GM19351 (cell line): ENCODE data around the gene RNF43.

Experiments used
- ATAC-seq: cut with Tn5 transposase; IDR thresholded peaks from one replicate; pipeline ENCODE4 v1.9.1; 2021; ENCODE audit warnings: mild to moderate bottlenecking, moderate library complexity; ENCODE audit not compliant: unreplicated experiment

Gene RNF43

DNA sequence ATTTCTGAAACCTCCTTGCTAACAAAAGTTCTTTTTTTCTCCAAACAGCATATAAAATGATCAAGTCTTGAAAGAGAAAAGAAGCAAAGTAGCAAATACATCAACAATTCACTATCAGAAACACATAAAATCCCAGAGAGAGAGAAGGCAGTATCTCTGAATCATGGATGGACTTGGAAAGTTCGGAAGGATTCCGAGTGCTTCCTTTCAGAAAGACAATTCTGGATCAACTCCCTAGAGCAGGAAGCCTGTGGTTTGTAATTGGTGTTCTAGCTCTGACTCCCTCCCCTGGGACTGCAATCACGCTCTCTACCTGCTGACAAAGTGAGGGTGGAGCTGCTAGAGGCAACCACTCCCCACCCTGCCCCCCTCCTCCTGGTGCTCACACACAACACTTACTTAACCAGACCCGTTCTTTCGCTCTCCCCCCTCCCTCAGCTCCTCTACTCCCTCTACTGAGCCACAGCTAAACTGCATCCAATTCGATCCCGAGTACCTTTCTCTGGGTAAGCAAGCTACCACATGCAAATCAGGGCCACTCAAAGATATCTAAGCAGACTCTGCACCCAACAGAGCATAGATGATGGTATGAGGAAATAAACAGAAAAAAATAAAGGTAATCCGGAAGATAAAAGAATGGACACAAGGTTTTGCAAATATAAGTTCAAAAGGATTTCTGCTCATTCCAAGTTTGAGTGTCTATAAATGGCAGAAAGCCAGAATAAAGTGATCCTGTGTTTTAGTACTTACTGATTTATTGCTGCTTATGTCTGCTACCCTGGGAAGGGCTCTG lies at the start of gene RNF43:
TSS of gene RNF43 (minus strand) at position 235 of the 793 bp plus-strand sequence. CDS start 1,957 bp downstream, outside the sequence.
- ATAC-seq, result peak; percentile 95

DNA sequence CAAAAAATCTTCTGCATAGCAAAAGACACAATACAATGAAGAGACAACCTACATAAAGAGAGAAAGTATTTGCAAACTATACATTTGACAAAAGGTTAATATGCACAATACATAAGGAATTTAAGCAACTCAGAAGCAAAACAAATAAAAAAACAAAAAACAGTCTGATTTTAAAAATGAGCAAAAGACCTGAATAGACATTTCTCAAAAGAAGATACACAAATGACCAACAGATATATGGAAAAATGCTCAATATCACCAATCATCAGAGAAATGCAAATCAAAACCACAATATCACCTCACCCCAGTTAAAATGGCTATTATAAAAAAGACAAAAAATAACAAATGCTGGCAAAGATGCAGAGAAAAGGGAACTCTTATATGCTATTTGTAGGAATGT lies 38.2 kb upstream of the RNF43 start:
- no peak for ATAC-seq

DNA sequence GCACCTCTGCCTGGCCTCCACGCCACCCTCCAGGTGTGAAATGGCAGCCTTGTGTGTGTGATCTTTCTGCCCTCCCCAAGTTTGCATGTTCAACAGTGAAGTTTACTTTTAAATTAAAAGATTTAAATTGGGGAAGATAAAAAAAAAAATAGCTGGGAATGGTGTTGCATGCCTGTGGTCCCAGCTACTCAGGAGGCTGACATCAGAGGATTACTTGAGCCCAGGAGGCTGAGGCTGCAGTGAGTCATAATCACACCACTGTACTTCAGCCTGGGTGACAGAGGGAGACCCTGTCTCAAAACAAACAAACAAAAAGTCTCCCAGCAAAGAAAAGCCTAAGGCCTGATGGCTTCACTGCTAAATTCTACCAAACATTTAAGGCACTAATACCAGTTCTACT lies 35.4 kb upstream of the RNF43 start:
- ATAC-seq, result no peak

DNA sequence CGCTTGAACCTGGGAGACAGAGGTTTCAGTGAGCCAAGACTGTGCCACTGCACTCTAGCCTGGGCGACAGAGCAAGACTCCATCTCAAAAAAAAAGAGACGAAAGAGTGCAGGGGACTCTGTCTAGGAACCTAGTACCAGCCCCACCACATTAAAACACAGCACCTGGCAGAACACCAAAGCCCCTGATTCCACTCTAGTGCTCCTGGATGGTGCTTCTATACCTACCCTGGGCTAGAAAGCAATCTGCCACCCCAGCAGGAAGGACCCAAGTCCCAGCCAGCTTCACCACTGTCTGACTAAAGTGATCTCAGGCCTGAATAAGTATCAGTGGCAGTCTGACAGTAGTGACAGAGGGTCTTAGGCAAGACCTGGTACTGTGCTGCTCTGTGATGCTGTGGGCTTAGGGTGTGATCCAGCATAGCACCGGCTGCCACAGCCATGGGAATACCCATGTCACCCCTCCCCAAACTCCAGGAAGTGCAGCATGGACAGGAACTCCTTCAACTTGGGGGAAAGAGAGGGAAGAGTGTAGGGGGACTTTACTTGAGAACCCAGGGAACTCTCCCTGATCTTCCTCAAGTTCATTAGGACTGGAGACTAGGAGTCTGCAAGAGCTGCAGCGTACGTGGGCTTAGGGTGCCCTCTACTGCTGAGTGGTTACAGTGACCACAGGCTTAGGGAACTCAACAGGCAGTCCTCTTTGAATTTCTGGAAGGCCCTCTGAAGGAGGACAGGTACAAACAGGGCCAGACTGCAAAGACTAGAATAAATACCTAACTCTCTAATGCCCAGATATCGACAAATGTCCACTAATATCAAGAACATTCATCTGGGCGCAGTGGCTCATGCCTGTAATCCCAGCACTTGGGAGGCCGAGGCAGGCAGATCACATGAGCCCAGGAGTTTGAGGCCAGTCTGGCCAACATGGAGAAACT lies 30.0 kb upstream of the RNF43 start:
- ATAC-seq, result peak; percentile 53

DNA sequence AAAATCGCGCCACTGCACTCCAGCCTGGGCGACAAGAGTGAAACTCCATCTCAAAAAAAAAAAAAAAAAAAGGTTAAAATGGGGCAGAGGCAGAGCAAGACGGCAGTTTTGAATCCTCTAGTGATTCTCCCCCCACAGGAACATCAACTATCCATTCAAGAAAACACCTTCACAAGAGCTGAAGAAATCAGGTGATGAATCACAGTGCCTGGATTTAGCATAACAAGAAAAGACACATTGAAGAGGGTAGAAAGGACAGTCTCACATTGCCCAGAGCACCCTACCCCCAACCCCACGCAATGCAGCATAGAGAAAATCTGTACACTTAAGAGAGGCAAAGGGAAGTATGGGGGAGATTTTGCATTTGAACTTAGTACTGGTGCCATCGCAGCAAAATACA lies 28.8 kb upstream of the RNF43 start:
- no peak for ATAC-seq

DNA sequence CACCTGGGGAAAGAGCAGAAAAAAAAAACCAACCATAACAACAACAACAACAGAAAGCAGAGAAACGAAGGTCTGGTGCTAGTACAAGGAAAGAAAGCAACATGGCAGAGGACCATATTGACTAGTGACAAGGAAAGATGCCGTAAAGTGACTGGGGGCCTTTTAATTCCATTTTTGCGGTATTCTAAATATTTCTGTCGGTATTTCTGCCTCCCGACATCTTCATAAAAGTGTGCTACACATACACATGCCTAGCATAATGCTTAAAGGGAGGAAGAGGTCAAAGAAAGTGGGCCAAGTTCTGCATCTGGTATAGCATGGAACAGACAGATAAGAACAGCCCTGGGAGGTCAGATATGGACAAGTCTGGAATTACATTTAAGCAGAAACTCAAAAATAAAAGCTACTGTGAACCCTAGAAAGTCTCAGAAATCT lies 19.5 kb upstream of the RNF43 start:
- ATAC-seq, result no peak

DNA sequence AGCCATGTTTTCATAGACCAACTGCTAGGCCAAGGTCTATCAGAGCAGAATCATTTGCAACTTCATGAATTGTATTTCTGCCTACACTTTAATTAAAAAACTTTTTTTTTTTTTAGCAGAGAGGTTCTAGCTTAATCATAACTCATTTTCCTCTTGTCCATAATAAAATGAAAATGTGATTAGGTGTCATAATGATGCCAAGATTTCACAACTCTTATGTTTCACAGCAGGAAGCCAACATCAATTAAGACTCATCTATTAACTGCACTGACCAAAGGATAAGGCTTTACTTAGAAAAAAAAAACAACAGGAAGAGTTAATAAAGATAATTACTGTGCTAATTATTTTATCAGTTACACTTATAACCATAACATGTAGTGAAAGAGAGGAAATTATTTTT lies 18.9 kb upstream of the RNF43 start:
- no peak for ATAC-seq

DNA sequence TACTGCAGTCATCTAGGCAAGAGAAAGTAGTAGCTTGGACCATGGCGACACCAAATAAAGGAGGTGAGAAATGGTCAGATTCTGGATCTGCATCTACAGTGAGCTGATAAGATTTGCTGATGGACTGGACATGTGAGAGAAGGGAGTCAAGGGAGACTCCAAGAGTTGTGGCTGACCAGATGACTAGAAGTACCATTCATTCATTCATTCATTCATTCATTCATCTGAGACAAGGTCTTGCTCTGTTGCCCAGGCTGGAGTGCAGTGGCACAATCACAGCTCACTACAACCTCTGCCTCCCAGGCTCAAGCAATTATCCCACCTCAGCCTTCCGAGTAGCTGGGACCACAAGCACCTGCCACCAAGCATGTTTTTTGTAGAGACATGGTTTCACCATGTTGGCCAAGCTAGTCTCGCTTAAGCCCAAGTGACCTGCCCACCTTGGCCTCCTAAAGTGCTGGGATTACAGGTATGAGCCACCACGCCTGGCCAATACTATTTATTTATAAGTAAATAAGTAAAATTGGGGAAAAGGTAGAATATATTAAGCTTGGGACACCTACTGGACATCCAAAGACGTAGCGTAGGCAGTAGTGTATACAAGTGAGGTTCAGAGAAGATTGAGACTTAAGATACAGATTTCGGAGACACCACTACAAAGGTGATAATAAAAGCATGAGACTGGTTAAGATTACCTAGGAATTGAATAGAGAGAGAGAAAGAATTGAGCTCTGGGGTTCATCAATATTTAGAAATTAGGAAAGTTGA lies 15.7 kb upstream of the RNF43 start:
- no peak for ATAC-seq

DNA sequence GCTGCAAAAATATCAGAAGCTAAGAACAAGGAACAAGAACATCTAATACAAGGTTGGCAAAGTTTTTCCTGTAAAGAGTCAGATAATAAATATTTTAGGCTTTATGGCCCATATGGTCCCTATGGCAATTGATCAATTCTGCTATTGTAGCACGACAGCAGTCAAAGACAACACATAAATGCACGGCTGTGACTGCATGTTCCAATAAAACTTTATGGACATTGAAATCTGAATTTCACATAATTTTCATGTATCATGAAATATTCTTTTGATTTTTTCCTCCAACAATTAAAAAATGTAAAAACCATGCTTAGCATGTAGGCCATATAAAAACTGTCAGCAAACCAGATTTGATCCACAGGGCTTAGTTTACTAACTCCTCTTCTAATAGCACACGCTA lies 10.5 kb upstream of the RNF43 start:
- ATAC-seq, result no peak

DNA sequence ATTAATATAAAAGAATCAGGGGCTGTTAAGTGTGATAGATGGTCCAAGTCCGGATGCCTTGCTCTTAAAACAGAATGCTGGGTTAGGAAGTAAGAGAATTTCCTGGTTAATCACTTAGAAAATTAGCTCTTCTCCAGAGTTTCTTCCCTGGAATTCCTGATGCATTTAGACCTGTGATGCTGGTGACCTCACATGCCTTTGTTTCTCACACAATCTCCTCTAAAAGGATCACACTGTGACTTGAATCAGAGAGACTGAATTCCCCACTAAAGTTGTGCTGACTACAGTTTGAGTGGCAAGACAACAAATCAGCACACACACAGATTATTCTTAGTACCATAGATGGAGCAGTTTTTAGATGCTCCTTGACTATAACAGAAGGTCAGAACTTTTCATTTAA lies 4.4 kb upstream of the RNF43 start:
- no peak for ATAC-seq

DNA sequence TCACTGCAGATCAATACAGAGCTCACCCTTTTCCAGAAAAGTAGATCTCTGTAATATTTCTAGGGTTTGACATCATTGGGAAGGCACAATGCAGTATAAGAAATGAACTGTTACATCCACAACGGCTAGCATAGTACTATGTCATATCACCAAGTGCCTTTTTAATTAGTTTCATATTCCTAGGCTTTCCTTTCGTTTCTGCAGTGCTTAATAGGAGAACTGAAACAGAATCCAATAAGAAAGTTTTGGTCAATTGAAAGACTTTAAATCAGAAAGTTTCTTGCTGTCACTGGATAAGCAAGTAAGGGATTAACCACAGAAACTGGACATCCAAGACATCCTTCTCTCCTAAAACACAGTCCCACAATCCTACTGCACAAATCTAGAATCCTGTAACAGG lies 3.5 kb upstream of the RNF43 start:
- ATAC-seq, result no peak

DNA sequence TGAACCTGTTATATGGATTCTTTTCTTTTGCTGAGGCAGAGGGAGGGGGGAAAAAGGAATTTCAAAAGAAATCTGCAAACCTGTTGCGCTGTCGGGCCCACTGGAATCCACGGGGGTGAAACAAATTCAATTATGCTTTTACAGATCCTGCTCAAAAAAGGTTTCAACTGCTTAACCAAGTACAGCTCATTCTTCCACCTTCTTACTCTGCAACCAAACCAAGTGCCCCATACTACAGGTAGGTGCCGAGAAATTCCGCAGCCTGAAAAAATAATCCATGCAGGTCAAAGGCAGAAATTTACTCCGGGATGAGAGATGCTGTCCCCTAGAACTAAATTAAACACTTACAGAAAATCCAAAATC lies 416 bp downstream of the RNF43 start:
- no peak for ATAC-seq

DNA sequence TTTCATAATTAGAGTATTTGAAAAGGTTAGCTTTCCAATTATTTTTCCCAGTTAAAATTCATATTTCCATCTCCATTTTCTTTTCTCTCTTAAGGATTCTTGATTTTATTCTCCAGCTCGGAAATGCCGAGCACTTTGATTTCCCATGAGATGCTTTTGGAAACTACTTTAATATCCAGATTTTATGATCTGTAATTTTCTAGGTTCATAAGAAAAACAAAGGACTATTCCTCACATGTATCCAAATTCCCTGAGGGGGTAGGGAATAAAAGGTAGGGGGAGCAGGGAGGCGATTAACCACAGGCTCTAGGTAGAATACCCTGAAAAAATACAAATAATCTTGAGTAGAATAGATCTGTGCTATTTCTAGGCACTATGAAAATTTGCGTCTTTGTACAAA lies 938 bp downstream of the RNF43 start:
- ATAC-seq, result no peak

DNA sequence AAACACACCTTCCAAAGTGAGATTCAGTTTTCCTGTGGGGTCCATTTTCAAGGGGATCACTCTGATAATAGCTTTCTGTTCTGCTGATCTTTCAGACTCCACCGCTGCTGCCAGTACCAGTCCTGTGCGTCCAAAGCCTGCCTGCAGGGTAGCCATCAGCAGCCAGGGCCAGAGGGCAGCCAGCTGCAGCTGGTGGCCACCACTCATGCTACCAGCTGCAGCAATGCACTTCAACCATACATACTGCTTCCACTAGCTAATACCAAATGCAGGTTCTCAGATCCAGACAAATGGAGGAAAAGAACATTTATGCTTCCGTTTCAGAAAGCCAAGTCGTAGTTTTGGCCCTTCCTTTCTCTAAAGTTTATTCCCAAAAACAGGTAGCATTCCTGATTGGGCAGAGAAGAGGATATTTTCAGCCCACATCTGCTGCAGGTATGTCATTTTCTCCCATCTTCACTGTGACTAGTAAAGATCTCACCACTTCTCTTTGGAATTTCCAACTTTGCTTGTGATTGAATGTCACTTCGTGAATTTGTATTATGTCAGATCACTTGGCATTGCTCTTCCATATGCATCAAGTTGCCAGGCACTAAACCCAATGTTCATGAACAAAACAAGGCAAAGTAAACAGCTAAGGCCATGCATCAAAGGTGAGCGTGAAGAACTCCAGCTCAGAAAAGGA lies 1.8 kb downstream of the RNF43 start:
- no peak for ATAC-seq

DNA sequence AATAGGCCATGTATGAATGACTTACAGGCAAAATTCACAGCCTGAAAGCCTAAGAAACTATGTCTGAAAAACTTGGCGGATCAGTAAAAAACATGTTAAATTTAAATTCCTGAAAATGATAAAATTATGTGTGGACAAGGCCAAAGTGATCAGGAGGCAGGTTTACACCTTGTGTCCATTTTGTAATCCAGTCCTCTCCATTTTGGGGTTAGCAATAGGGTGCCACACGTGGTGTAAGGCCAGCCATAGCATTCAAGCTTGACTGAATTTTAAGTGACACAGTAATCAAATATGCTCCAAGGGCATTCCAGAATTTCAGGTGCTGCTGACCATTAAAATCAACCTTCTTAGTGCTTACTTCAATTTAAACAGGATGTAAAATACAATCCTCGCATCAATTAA lies 2.7 kb downstream of the RNF43 start:
- no peak for ATAC-seq

DNA sequence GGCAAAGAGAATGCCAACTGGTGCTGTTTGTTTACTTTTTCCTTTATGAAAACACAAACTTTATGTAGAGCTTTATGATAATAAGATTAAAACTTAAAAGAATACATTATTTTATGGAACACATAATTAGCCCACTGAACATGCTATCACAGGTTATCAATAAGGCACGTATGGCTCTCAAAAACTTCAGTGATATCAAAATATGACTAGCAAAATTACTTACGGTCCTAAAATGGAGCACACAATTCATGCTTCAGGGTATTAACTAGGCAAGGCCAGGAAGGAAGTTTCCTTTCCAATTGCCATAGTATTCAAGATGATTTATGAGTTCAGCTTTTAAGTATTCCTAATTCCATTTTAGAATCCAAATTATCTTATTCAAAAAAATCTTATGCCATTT lies 3.6 kb downstream of the RNF43 start:
- no peak for ATAC-seq

DNA sequence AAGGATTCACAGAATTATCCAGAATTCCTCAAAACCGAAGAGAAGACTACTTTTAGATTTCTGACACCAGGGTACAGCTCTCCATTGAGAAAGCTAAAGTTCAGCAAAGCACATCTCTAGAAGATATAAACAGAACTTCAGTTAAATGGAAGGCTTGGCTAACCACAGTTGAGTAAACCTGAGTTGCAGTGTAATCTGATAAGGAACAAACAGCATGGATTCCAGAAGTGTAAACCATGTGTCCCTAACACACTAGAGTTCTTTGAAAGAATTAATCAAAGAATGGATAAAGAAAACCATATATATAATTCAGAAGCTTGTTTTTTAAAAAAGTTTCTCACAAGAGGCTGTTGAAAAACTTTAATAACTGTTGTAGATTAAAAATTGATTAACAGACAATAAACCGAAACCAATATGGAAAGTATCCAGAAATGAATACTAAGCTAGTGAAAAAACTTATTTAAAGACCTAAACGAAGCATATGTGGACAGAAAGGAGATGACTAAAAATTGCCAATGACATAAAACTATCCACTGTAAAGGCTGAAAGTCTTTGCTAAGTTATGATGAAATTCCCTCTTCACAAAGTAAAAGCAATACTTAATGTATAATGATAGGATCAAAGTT lies 4.3 kb downstream of the RNF43 start:
- no peak for ATAC-seq

DNA sequence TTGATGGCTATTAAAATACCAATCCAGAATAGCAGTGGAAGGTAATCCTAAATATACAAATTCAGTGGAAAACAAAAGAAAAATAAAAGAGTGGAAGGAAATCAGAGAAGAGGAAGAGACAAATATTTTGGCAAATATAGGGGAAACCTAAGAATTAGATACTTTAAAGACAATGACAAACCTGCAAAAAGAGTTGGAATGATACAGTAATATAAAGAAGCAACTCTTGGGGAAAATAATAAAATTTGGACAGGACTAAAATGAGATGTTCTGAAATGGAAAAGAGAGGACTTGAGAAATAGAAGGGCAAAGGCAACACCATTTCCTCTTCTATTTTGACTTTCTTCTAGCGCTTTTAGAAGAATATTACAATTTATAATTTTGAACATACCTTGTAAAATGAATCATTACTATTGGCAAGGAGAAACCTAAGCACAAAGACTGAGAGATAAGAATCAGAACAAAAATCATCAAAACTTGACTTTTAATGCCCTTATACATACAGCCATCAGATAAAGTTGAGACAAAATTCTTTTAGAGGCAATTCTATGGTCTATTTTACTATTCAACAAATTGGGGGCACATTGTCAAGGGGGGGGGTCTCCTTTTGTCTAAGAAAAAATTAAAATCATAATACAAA lies 5.2 kb downstream of the RNF43 start:
- no peak for ATAC-seq

DNA sequence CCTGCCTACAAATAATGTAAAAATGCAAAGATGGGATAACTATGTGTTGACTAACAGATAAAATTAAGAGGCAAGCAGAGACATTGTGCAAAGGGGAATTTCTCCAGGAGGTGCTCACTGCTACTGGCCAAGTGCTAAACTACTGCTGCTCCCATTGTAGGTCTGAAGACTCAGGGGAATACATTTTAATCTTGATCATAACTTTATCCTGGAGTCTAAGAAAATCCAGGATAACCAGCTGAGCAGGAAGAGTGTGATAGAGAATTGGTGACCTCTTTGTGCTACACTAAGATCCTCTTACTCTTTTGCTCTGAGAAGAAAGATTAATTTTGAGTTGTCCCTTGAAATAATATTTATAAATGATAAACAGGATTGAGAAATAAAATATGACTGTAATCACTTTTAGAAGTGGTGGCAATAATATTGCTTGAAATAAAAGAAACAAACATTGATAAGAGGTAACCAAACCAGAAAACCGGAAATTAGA lies 5.9 kb downstream of the RNF43 start:
- ATAC-seq, result no peak
